ENCODE results near the gene ZMYND10.

Gene ZMYND10

GRCh38 chr3:50345586-50346234 is at the start of gene ZMYND10:
ZMYND10 (minus strand) TSS chr3:50345732; CDS start chr3:50345579, 153 bp downstream.
- no peak for DNase-seq (ENCODE audit: low read depth in 2 of 2)

- DNase-seq (ENCODE audit: low read depth in 2 of 2): no peak
These were observed 47.5 kb upstream of the ZMYND10 start for GRCh38 chr3:50393061-50393460.

- DNase-seq (ENCODE audit: low read depth in 2 of 2): no peak
These were observed 46.7 kb upstream of the ZMYND10 start for GRCh38 chr3:50392101-50392715.

DNA sequence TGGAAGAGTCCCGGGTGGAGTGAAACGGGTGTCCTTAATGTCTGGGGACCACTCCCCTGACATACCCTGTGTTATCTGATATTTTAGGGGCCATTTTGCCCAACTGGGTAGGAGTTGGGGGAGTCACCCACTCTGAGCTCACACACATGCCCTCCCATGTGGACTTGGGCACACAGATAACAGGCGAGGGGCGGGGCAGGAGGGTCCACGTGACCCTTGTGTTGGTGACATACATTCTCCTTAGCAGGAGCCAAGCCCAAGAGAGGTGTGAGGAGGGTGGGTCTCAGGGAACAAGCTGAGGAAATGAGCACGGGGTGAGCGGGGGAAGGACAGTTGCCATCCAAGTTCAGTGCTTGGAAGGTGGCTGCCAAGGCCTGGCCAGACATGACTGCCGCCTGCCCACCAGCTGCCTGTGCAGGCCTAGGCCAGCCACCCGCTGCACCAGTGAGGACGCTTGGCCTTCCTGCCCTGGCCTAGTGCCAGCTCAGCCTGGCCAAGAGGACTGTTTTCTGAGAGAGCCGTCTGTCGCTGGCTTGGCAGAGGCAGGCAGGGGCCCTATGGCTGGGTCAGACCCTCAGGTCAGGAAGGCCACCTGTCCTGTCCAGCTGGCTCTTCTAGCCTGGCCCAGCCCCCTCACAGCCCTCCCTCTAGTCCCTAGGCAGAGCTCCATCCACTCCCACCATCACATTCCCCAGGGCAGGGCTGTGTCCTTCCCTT is 45.1 kb upstream of the ZMYND10 start:
- no peak for DNase-seq (ENCODE audit: low read depth in 2 of 2)

GRCh38 chr3:50389414-50389767 is 43.9 kb upstream of the ZMYND10 start:
- DNase-seq (ENCODE audit: low read depth in 2 of 2): no peak

- no peak for DNase-seq (ENCODE audit: low read depth in 2 of 2)
These were observed 43.3 kb upstream of the ZMYND10 start for GRCh38 chr3:50388720-50389413.

GRCh38 chr3:50388016-50388719 is 42.6 kb upstream of the ZMYND10 start:
- no peak for DNase-seq (ENCODE audit: low read depth in 2 of 2)

DNA sequence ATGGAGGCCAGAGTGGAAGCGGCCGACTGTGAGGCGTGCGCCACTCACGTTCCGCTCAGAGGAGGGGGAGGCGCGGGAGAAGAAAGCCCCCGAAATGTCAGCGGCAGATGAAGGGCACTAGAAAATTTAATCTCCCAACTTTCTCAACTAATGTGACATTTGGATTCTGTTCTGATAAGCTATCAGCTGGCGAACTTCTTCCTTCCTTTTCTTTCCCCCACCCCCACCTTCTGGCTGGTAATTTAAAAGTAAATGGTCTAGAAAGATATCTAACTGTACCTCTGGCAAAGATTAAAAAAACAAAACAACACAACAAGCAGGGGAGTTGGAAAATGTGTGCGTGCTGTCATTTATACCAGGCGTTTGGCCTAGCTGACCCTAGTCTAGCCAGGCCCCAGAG is 40.2 kb upstream of the ZMYND10 start:
- DNase-seq (ENCODE audit: low read depth in 2 of 2): no peak

DNA sequence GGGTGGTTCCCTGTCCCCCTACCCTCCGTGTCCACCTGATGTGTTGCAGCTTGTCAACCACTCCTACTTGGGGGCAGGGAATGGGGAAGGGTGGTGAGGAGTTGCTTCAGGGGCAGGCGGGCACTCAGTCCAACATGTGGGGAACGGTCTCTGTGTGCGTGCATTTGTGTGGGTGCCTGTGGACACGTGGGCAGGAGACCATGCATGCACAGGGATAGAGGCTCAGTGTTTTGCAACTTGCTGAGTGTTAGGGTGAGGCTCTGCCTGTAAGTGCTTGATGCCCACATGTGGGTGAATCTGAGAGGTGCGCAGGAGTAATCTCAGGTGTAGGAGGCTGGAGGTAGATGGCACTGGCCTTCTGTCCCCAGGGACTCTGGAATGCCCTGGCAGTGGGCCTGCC is 38.2 kb upstream of the ZMYND10 start:
- DNase-seq (ENCODE audit: low read depth in 2 of 2): no peak

- no peak for DNase-seq (ENCODE audit: low read depth in 2 of 2)
These were observed 37.2 kb upstream of the ZMYND10 start for GRCh38 chr3:50382722-50383121.

- DNase-seq (ENCODE audit: low read depth in 2 of 2): no peak
These were observed 35.9 kb upstream of the ZMYND10 start for GRCh38 chr3:50381383-50381782.

DNA sequence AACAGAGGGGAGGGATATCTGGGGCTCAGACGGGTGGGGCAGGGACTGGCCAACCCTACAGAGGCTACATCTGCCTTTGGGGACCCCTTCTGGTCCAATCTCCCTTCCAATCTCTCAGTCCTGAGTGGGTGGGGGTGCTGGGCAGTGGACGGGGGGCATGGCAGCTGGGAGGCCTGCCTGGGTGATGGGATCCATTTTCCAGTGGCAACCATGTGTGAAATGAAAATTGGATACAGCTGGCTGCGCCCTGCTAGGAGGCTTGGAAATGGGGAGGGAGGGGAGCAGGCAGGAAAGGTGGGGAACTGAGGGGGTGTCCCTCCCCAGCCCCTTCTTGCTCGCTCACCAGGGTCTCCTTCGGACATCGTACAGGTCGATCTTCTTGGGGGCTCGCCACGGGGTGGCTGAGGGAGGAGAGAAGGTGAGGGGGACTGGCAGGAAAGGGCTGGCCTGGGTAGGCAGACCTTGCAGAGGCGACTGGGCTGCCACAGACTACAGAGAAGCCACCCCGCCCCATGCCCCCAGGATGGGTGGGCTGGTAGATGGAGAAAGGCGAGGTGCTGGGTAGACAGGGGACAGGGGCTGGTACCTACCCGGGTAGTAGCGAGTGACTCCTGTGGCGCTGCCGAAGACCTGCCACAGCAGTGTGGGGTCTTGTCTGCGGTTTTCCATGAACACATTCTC is 35.0 kb upstream of the ZMYND10 start:
- no peak for DNase-seq (ENCODE audit: low read depth in 2 of 2)

GRCh38 chr3:50378757-50379156 is 33.2 kb upstream of the ZMYND10 start:
- DNase-seq (ENCODE audit: low read depth in 2 of 2): no peak

DNA sequence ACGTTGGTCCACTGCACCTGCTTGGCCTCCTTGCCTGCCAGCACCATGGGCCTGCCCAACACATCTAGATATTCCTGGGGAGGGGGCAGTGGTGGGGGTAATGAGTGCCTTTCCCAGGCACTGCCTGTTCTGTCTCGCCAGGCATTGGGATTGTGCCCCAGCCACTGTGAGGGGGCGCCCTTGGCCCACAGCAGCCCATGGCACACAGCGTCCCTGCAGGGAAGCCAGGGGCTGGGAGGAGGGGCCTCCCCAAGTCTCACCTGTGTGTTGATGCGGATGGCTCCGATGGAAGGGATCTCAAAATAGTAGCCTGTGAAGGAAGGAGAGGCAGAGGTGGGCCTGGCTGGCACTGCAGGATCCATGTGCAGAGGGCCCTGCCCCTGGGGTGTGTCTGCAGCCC is 32.5 kb upstream of the ZMYND10 start:
- DNase-seq (ENCODE audit: low read depth in 2 of 2): no peak

GRCh38 chr3:50375258-50375931 is 29.9 kb upstream of the ZMYND10 start:
- no peak for DNase-seq (ENCODE audit: low read depth in 2 of 2)

DNA sequence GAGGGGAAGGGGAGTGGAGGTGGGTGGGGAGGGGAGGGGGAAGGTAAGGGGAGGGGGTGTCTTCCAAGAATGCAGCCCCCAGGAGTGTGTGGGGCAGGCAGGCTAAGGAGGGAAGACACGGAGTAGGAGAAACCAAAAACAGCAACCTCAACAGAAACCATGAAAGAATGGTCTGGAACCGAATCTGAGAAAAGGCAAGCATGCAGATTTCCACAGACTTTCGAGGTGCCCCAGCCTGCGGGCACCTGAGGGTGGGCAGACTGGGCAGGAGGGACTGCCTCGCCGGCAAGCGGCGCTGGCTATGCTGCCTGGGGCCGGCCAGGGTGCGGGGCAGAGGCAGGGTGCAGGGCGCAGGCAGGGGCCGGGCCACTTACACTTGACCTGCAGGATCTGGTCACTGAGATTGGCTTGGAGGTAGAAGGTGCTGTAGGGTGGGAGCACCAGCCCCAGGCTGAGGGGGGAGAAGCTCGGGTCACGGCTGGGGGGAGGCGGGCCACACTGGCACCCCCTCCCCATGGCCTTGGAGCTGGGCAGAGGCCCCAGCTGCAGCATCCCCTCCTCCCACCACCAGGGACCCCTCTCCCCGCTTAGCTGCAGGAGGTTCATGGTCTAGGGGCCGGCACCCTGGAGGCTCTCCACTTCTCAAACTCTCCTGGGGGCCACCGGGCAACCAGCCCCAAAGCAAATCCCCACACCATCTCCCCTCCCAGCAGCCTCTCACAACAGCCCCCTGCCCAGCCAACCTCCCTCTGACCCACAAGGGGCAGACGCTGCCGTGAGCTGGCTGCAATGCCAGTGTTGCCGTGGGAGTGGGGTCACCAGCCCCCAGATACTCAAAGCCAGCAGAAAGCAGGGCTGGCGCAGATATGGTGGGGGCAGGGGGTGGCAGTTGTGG is 29.1 kb upstream of the ZMYND10 start:
- DNase-seq (ENCODE audit: low read depth in 2 of 2): no peak

DNA sequence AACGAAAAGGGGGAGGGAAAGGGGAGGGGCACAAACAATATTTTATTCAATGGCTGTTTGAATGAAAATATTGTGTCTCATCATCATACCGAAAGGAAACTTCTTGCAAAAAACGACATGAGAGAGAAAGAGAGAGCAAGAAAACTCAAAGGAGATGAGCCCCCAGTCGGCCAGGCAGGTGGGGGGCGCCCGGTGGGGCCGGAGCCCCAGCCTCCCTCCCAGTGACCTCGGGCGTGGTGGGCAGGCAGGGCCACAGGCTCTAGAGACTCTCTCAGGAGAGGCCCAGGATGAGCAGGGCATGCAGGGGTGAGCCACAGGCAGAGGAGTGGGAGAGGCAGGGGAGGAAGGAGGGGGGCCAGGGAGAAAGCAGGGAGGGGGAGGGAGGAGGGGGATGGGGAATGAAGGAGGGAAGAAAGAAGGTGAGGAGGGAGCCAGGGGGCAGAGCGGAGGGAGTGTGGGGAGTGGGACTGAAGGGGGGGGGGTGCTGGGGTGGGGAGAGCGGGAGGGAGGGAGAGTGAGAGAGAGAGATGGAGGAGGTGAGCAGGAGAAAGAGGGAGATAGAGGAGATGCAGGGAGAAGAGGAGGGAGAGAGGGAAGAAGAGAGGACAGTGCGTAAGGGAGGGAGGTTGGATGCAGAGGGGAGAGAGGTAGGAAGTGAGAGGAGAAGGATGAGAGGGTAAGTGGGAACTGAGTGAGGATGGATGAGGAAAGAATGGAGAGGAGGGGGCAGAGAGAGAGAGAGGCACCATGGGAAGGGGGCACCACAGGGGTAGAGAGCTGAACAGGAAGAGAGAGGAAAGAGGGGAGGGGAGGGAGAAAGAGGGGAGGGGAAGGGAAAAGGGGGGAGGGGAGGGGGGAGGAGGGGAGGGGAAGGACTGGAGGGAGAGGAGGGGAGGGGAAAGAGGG is 27.9 kb upstream of the ZMYND10 start:
- DNase-seq (ENCODE audit: low read depth in 2 of 2): no peak

GRCh38 chr3:50372349-50372748 is 26.8 kb upstream of the ZMYND10 start:
- no peak for DNase-seq (ENCODE audit: low read depth in 2 of 2)
